Suprapubic skin (tissue), 3 donors: ENCODE data around the gene PSMC6.

Source experiments
- EP300 ChIP-seq: sonication (generic); formaldehyde crosslinking; IDR thresholded peaks from one replicate; pipeline ENCODE4 v1.6.1; 2017; ENCODE audit warnings: antibody characterized with exemption
- POLR2A ChIP-seq, 2 donors: fragments of 450-650 bp; IDR thresholded peaks; one replicate each; pipeline ENCODE4 v1.6.1; 2017; ENCODE audit warnings: antibody characterized with exemption in 2 of 2, mild to moderate bottlenecking in 2 of 2, moderate library complexity in 2 of 2
- TF ChIP-seq, protein P1 (sequence below), 2 donors: fragments of 200-600 bp in 1 of 2; fragments of 450-650 bp in 1 of 2; sonication (generic) in 1 of 2; IDR thresholded peaks; one replicate each; pipeline ENCODE4 v1.5.1; 2016 to 2019; ENCODE audit warnings: antibody characterized with exemption in 2 of 2, mild to moderate bottlenecking in 1 of 2, moderate library complexity in 1 of 2

DNA sequence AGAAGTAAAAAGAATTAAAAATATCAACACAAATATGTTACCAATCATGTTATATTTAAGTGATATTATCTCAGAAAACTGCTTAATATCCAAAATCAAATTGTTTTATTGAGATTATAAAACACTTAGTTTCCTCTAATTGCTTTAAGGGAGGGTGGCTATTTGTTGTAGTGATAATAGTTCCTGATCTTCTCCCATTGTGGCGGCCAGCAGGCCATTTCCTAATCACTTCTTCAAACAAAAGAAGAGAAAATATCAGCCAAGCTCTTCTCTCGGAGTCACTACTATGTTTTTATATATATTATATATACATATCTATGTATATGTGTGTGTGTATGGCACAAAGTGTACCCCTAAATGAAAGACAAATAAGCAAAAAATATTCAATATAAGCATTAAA, 43.1 kb upstream of the PSMC6 start:
- TF ChIP-seq, protein P1, sequence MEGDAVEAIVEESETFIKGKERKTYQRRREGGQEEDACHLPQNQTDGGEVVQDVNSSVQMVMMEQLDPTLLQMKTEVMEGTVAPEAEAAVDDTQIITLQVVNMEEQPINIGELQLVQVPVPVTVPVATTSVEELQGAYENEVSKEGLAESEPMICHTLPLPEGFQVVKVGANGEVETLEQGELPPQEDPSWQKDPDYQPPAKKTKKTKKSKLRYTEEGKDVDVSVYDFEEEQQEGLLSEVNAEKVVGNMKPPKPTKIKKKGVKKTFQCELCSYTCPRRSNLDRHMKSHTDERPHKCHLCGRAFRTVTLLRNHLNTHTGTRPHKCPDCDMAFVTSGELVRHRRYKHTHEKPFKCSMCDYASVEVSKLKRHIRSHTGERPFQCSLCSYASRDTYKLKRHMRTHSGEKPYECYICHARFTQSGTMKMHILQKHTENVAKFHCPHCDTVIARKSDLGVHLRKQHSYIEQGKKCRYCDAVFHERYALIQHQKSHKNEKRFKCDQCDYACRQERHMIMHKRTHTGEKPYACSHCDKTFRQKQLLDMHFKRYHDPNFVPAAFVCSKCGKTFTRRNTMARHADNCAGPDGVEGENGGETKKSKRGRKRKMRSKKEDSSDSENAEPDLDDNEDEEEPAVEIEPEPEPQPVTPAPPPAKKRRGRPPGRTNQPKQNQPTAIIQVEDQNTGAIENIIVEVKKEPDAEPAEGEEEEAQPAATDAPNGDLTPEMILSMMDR (IDR thresholded peaks at IDR 0.05): no peak
- no peak for TF ChIP-seq EP300
- TF ChIP-seq POLR2A (IDR thresholded peaks at IDR 0.05): no peak
